ENCODE data around the gene KCTD11.

KCTD11 gene

DNA sequence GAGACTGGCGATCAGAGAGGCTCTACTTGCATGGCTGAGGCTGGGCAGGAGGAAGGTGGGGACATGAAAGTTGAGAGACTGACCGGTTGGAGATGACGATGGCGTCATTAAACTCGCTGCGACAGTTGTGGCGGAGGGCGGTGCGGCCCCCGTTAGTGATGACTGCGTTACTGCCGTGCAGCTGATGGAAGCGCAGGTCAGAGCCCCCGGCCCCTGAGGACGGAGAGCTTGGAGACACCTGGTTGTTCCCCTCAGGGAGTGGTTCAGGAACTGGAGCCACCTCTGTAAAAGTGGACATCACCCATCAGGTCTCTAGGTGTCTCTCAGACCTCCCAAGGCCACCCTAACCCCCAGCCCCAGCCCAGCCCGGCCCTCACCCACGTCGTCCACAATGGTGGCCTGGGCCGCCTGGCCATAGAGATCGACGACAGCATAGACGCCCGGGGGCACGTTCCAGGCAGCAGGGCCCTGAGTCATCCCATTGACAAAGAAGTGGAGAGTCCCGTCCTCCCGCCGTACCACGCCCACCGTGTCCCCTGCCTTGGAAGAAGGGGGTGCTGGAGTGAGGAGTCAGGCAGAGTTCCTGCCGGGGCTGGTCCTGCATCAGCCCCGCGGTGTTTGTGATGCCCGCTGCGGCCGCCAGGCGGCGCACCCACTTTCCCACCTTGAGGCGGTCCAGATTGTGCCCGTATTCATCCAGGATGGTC, 28.1 kb upstream of the KCTD11 start:
- H3K36me3 ChIP-seq (ENCODE audit: control insufficient read depth, insufficient read depth, low read length): peaks cover 71% of the 10 kb centered on the region
- 0 out of 2 replicates have a peak, but pooled peaks cover 4% of the 10 kb centered on the region for H3K4me1 ChIP-seq (ENCODE audit: control insufficient read depth, insufficient read depth, low read length)
- H3K4me3 ChIP-seq (ENCODE audit: low read depth, low read length): no peak overlapping the region
- H3K27ac ChIP-seq (ENCODE audit: low read depth, low read length): no peak overlapping the region
- H3K9me3 ChIP-seq (ENCODE audit: control insufficient read depth, insufficient read depth, low read length): no peaks in the 10 kb centered on the region
- H3K27me3 ChIP-seq (ENCODE audit: control insufficient read depth, insufficient read depth, low read length): no peaks in the 10 kb centered on the region
- no peak overlapping the region for H3K9ac ChIP-seq (ENCODE audit: low read depth, low read length)

- Histone ChIP-seq H3K9me3 (ENCODE audit: control insufficient read depth, insufficient read depth, low read length) (no peaks in the 10 kb centered on the region), H3K36me3 (ENCODE audit: control insufficient read depth, insufficient read depth, low read length) (peaks cover 68% of the 10 kb centered on the region), H3K9ac (ENCODE audit: low read depth, low read length) (no peak overlapping the region), H3K27ac (ENCODE audit: low read depth, low read length) (no peak overlapping the region), H3K27me3 (ENCODE audit: control insufficient read depth, insufficient read depth, low read length) (no peaks in the 10 kb centered on the region), H3K4me1 (ENCODE audit: control insufficient read depth, insufficient read depth, low read length) (0 out of 2 replicates have a peak, but pooled peaks cover 4% of the 10 kb centered on the region), H3K4me3 (ENCODE audit: low read depth, low read length) (no peak overlapping the region)
These were observed 27.6 kb upstream of the KCTD11 start for GRCh38 chr17:7324438-7324779.

DNA sequence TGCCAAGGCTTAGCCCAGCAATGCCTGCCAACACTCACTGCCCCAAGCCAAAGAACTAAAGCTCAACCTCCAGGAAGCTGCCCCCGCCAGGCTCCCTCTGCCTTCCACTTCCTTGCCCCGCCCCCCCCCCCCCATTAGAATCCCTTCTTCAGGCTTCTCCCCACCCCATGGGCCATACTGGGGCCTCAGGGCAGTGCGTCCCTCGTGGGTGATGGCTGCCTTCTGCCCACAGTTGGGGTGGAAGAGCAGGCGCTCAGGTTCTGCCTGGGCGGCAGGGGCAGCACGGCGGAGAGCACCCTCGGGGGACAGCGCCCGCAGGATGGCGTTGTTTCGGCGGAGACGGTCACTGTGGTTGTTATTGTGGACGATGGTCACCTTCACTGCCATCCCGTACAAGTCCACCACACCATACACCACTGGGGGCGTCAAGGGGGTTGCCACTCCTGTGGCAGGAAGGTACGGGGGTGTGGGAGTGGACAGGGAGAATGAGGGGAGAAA, 26.9 kb upstream of the KCTD11 start:
- Histone ChIP-seq H3K27ac (ENCODE audit: low read depth, low read length) (no peak overlapping the region), H3K9ac (ENCODE audit: low read depth, low read length) (no peak overlapping the region), H3K9me3 (ENCODE audit: control insufficient read depth, insufficient read depth, low read length) (no peaks in the 10 kb centered on the region), H3K36me3 (ENCODE audit: control insufficient read depth, insufficient read depth, low read length) (peaks cover 66% of the 10 kb centered on the region), H3K27me3 (ENCODE audit: control insufficient read depth, insufficient read depth, low read length) (no peaks in the 10 kb centered on the region), H3K4me3 (ENCODE audit: low read depth, low read length) (no peak overlapping the region), H3K4me1 (ENCODE audit: control insufficient read depth, insufficient read depth, low read length) (0 out of 2 replicates have a peak, but pooled peaks cover 4% of the 10 kb centered on the region)

GRCh38 chr17:7326186-7326585, 25.8 kb upstream of the KCTD11 start:
- Histone ChIP-seq H3K4me3 (ENCODE audit: low read depth, low read length) (no peak overlapping the region), H3K36me3 (ENCODE audit: control insufficient read depth, insufficient read depth, low read length) (peaks cover 55% of the 10 kb centered on the region), H3K27ac (ENCODE audit: low read depth, low read length) (no peak overlapping the region), H3K9ac (ENCODE audit: low read depth, low read length) (no peak overlapping the region), H3K4me1 (ENCODE audit: control insufficient read depth, insufficient read depth, low read length) (peaks cover 11% of the 10 kb centered on the region; the same call in 1 of the 2 replicates), H3K9me3 (ENCODE audit: control insufficient read depth, insufficient read depth, low read length) (no peaks in the 10 kb centered on the region), H3K27me3 (ENCODE audit: control insufficient read depth, insufficient read depth, low read length) (no peaks in the 10 kb centered on the region)

GRCh38 chr17:7327056-7327455, 24.9 kb upstream of the KCTD11 start:
- Histone ChIP-seq H3K36me3 (ENCODE audit: control insufficient read depth, insufficient read depth, low read length) (peaks cover 46% of the 10 kb centered on the region), H3K27ac (ENCODE audit: low read depth, low read length) (no peak overlapping the region), H3K27me3 (ENCODE audit: control insufficient read depth, insufficient read depth, low read length) (no peaks in the 10 kb centered on the region), H3K9me3 (ENCODE audit: control insufficient read depth, insufficient read depth, low read length) (no peaks in the 10 kb centered on the region), H3K4me1 (ENCODE audit: control insufficient read depth, insufficient read depth, low read length) (peaks cover 11% of the 10 kb centered on the region; the same call in 1 of the 2 replicates), H3K9ac (ENCODE audit: low read depth, low read length) (no peak overlapping the region), H3K4me3 (ENCODE audit: low read depth, low read length) (no peak overlapping the region)

DNA sequence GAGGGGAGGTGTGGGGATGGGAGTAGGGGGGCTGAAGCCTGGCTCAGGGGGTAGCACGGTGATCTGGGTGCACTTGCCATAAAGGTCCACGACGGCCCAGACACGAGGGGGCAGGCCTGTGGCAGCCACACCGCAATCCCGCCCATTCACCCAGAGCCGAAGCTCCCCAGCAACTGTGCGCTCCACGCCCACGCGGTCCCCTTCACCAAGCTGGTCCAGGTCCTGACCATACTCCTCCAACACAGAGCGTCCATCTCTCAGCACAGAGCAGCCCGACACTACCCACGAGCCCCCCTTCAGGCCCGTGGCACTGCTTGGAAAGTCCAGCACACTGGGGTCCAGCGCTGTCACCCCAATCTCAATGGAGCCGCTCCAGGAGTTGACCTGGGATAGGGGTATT, 24.5 kb upstream of the KCTD11 start:
- Histone ChIP-seq H3K36me3 (ENCODE audit: control insufficient read depth, insufficient read depth, low read length) (peaks cover 42% of the 10 kb centered on the region), H3K9ac (ENCODE audit: low read depth, low read length) (no peak overlapping the region), H3K9me3 (ENCODE audit: control insufficient read depth, insufficient read depth, low read length) (no peaks in the 10 kb centered on the region), H3K27ac (ENCODE audit: low read depth, low read length) (no peak overlapping the region), H3K27me3 (ENCODE audit: control insufficient read depth, insufficient read depth, low read length) (no peaks in the 10 kb centered on the region), H3K4me1 (ENCODE audit: control insufficient read depth, insufficient read depth, low read length) (peaks cover 11% of the 10 kb centered on the region; the same call in 1 of the 2 replicates), H3K4me3 (ENCODE audit: low read depth, low read length) (no peak overlapping the region)

- peaks cover 37% of the 10 kb centered on the region for H3K36me3 ChIP-seq (ENCODE audit: control insufficient read depth, insufficient read depth, low read length)
- no peaks in the 10 kb centered on the region for H3K27me3 ChIP-seq (ENCODE audit: control insufficient read depth, insufficient read depth, low read length)
- no peak overlapping the region for H3K27ac ChIP-seq (ENCODE audit: low read depth, low read length)
- no peak overlapping the region for H3K9ac ChIP-seq (ENCODE audit: low read depth, low read length)
- peaks cover 11% of the 10 kb centered on the region; the same call in 1 of the 2 replicates for H3K4me1 ChIP-seq (ENCODE audit: control insufficient read depth, insufficient read depth, low read length)
- peak overlapping the region; percentile 79 for H3K4me3 ChIP-seq (ENCODE audit: low read depth, low read length)
- H3K9me3 ChIP-seq (ENCODE audit: control insufficient read depth, insufficient read depth, low read length): no peaks in the 10 kb centered on the region
These were observed 24.0 kb upstream of the KCTD11 start for GRCh38 chr17:7328009-7328408.

DNA sequence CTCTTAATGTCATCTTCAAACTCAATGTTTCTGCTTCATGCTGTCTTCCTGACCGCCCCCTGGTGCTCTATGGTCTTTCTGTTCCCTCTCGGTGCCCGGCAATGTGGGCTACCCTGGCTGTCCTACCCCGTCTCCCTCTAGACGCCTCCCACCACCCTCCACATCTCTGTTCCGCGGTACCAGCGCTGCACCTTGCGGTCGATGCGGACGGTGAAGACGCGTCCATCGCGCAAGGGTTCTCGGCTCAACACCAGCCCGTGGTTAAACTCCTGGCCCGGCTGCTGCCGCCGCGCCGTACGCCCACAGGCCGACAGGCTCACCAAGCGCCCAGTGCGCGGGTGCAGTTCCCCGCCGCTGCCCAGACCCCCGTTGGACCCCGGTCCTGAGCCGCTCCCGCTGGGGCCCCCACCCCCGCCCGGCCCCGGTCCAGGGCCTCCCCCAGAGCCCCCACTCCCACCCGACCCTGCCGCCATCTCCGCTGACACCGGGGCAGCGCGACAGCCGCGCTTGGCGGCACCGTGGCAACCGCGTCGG, 23.1 kb upstream of the KCTD11 start, which contains the start of gene NEURL4:
Gene NEURL4 (minus strand): TSS at position 496 of the 534 bp plus-strand sequence. CDS start 23 bp downstream, at position 473.
- peak within 1 kb of the TSS; percentile 96 for H3K27ac ChIP-seq (ENCODE audit: low read depth, low read length)
- peaks cover 28% of the 10 kb centered on the region for H3K36me3 ChIP-seq (ENCODE audit: control insufficient read depth, insufficient read depth, low read length)
- H3K9me3 ChIP-seq (ENCODE audit: control insufficient read depth, insufficient read depth, low read length): no peaks in the 10 kb centered on the region
- peak within 1 kb of the TSS; percentile 79 for H3K4me3 ChIP-seq (ENCODE audit: low read depth, low read length)
- peak within 1 kb of the TSS; percentile 80 for H3K9ac ChIP-seq (ENCODE audit: low read depth, low read length)
- H3K27me3 ChIP-seq (ENCODE audit: control insufficient read depth, insufficient read depth, low read length): no peaks in the 10 kb centered on the region
- peaks cover 11% of the 10 kb centered on the region; the same call in 1 of the 2 replicates for H3K4me1 ChIP-seq (ENCODE audit: control insufficient read depth, insufficient read depth, low read length)

GRCh38 chr17:7329374-7329996, 22.5 kb upstream of the KCTD11 start:
- H3K36me3 ChIP-seq (ENCODE audit: control insufficient read depth, insufficient read depth, low read length): peaks cover 23% of the 10 kb centered on the region

DNA sequence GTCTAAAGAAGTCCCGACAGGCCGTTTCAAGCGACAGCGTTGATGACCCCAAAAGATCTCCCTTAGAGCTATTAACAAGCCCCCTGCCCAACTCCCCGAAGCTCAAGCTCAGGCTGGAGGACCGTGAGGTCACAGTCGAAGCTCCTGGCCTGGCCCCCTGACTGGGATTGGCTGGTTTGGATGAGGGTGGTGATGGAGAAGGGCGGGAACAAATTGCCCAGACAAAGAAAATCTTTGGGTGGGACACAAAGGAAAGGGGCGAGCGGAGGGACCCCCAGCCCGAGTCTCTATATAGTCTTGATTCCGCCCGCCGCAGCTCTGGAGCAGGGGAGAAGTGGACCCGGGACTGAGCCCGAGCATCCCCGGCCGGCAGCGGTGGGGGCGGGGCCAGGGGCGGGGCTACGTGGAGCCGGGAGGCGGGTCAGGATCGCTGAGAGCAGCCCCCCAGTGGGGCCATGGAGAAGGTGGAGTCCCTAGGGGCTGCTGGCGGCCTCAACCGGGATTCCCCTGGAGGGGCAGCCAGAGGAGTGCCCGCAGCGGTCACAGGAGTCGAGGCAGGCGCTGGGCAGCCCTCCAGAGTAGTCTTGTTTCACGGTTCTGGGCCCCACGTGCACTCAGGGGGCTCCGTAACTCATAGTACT, 21.8 kb upstream of the KCTD11 start:
- no peaks in the 10 kb centered on the region for H3K27me3 ChIP-seq (ENCODE audit: control insufficient read depth, insufficient read depth, low read length)
- peak overlapping the region; percentile 80 for H3K9ac ChIP-seq (ENCODE audit: low read depth, low read length)
- H3K4me3 ChIP-seq (ENCODE audit: low read depth, low read length): peak overlapping the region; percentile 79
- peaks cover 11% of the 10 kb centered on the region; the same call in 1 of the 2 replicates for H3K4me1 ChIP-seq (ENCODE audit: control insufficient read depth, insufficient read depth, low read length)
- H3K36me3 ChIP-seq (ENCODE audit: control insufficient read depth, insufficient read depth, low read length): peaks cover 18% of the 10 kb centered on the region
- H3K9me3 ChIP-seq (ENCODE audit: control insufficient read depth, insufficient read depth, low read length): no peaks in the 10 kb centered on the region
- peak overlapping the region; percentile 96 for H3K27ac ChIP-seq (ENCODE audit: low read depth, low read length)

More at GRCh38 chr17:7329374-7329996, 22.5 kb upstream of the KCTD11 start:
- H3K27ac ChIP-seq (ENCODE audit: low read depth, low read length): peak overlapping the region; percentile 96
- peaks cover 11% of the 10 kb centered on the region; the same call in 1 of the 2 replicates for H3K4me1 ChIP-seq (ENCODE audit: control insufficient read depth, insufficient read depth, low read length)
- peak overlapping the region; percentile 80 for H3K9ac ChIP-seq (ENCODE audit: low read depth, low read length)
- no peaks in the 10 kb centered on the region for H3K27me3 ChIP-seq (ENCODE audit: control insufficient read depth, insufficient read depth, low read length)
- H3K4me3 ChIP-seq (ENCODE audit: low read depth, low read length): peak overlapping the region; percentile 79
- H3K9me3 ChIP-seq (ENCODE audit: control insufficient read depth, insufficient read depth, low read length): no peaks in the 10 kb centered on the region

Data from HUES48 (cell line).